HG02642 (cell line): Measurements from ENCODE around the gene RNF187.
"Not testable (repeated sequence)": the region's sequence is repeated elsewhere in the genome, so short reads cannot be mapped to it uniquely, and the experiment has no call there.

Source experiments
- ATAC-seq: cut with Tn5 transposase; IDR thresholded peaks from one replicate; pipeline ENCODE4 v1.9.1; 2021; ENCODE audit warnings: mild to moderate bottlenecking; ENCODE audit not compliant: unreplicated experiment, poor library complexity

The RNF187 gene

DNA sequence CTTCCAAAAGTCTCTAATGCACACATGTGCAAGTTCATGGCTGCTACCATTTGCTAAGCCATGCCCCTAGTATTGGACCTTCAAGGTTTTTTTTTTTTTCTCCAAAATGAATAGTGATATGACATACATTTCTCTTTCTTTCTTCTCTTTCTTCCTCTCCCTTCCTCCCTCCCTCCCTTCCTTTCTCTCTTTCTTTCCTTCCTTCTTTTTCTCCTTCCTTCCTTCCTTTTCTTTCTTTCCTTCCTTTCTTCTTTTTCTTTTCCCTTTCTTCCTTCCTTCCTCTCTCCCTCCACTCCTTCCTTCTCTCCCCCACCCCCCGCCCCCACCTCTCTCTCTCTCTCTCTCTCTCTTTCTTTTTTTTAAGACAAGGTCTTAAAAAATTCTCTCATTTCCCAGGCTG, 3.4 kb upstream of the RNF187 start:
- no peak for ATAC-seq

DNA sequence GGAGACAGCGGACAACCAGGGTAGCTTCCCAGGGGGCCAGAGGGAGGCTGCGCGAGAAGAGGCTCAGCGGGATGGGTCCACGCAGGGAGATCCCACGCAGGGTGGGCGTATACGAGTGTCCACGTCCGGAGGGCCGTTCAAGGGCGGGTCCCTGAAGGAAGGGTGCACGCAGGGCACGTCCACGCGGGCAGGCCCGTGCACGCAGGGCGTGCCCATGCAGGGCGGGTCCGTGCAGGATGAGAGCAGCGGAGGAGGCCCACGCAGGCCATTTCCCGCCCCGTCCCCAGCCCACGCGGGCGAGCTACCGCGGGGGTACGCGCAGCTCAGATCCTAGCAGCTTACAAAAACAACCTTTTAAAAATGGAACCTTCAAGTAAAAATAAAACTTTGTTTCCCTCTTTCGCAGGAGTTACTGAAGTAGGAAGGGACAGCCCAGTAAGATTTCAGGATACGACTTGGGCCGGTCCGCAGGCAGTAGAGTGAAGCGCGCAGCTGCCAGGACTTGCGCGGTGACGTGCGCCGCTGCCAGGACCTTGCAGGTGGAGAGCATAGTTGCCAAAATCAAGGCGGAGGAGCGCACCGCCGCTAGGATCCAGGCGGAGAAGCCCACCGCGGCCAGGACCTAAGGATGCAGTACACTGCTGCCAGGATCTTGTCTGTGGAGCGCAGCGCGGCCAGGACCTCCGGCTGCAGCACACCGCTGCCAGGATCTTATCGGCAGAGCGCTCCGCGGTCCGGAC, 416 bp upstream of the RNF187 start:
- ATAC-seq = peak; percentile 67

DNA sequence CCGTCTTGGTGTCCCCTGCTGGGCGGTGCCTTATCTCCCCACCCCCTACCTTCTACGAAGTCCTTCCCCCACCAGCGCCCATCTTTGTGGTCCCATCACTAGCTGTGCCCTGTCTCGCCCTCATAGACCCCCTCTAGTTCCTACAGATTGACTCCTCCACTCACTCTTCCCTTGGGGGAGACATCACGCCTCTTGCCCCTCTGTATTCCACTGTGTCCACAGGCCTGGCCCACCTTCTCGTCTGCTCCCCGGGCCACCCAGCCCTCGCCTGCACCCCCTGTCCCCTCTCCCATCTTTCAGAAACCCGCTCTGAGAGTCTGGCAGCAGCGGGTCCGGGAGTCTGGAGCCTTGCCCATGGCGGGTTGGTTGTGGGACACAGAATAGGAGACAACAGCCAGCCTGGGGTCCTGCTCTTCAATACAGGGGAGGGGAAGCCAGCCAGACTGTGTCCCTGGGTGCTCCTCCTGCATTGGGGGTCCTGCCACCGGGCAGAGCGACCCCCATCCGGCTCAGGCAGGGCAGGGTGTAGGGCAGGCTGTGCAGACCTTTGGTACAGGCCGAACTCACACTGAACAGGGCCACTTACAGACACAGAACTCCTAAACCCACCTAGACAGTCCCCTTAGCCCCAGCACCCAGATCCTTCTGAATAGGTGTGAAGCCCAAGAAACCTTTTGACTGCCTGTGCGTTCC, 1.1 kb downstream of the RNF187 start:
- ATAC-seq = no peak

DNA sequence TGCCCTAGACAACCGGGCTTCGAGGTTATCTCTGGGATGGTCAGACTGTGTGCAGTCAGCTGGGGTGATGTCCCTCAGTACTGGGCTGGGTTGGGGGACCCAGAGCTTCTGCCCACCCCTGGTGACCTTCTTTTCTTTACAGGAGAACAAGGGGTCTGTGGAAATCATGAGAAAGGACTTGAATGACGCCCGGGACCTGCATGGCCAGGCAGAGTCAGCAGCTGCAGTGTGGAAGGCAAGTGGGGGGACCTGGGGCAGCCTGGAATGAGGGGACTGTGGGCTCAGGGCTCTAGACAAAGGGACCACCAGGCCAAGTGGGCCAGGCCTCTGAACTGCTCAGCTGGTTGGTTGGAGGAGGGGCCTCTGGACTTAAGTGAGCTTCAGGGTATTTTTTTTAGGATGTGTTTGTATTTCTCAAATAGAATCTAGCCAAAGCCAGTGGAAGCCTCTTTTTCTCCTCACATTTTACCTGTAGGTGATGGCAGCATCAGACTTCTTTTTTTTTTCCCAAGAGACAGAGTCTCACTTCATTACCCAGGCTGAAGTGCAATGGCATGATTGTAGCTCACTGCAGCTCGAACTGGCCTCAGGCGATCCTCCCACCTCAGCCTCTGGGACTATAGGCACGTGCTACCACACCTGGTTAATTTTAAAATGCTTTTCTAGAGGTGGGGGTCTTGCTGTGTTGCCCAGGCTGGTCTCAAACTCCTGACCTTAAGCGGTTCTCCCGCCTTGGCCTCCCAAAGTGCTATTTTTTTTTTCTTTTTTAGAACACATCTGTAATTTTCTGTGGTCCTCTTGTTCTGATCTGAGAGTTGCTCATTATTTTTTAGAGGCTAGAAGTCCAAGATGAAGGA, 1.9 kb downstream of the RNF187 start:
- ATAC-seq = no peak

DNA sequence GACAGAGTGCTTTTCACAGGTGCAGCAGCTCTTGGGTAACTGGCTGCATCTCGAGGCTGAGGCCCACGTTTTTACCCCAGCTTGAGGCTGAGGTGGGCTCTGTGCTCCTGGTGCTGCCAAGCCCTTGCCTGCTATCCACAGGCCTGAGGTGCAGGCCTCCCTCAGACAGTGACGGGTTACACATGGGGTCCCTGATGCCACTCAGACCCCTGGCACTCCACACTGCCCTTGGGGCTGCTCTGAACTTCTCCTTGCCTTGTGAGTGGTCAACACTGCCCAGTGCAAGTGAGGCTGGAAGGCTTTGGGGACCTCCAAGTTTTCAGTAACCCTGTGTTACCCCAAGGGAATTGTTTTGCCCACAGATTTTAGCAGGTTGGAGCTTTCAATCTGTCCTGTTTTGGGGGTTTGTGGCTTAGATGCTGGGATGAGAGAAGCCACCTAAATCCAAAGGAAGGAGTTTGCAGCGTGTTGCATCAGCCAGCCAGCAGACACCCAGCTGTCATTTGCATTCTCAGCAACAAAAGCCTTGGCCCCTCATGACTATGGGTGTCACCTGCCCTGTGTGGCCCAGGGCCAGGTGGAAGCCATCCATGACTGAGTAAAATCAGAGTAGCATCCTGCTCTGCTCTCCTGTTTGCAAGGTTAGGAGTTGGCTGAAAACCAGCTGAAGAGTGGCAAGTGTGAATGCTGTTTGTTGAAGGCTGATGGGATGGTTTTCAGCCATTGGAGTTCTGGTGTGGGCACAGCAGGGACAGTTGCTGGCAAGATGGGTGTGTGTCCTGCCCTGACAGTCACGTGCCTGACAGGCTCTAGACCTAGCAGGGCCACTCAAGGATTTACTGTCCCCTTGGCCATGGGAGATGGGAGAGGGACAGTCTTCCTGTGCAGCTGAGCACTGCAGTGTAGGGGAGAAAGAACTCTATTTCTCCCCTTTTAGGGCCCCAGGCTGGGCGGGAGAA, 3.2 kb downstream of the RNF187 start:
- no peak for ATAC-seq

DNA sequence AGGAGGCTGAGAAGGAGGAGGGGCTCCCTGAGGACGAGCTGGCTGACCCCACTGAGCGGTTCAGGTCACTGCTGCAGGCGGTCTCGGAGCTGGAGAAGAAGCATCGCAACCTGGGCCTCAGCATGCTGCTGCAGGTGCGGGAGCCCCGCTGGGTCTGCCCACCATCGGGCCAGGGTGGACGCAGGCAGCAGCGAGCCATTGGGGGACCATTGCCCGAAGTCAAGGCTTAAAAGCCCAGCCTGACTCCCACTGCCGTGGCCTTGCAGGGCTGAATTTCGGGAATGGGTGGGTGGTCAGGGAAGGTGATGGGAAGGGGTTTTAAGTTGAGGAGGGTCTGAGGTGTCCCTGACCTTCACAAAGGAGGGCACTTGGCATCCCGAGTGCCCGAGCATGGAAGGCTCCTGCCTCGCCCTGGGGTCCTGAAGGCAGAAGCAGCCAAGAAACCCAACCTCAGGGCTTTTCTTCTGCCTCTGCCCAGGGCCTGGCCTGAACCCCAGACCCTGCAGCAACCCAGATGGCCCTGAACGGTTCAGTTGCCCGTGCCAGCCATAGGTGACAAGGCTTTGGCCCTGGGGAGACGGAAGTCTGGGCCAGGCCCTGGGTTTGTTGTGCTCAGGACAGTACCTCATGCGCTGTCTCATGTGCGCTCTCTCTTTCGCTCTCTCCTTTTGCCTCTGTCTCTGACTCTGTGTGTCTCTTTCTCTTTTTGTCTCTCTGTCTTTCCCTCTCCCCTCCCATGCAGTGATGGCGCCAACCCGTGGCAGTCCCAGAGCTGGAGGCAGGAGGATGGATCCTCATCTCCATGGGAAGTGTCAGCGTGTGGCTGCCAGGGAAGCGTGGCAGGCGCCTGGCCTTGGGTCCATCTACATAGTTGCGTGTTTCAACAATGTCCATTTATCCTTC, 6.2 kb downstream of the RNF187 start:
- no peak for ATAC-seq

DNA sequence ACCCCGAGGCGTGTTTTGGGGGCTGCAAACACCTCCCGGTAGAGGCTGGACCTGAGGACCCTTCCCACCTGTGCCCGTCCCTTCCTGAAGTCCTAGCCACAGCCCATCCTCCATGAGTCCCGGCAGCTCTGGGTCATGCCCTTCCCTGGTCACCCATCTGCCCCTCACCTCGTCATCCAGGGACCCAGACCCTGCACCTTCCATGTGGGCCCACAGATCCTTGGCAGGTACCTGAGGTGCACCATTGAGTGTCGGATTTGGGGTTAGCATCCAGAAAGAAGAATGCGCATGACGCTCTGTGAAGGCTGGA, 6.8 kb downstream of the RNF187 start:
- ATAC-seq = no peak

DNA sequence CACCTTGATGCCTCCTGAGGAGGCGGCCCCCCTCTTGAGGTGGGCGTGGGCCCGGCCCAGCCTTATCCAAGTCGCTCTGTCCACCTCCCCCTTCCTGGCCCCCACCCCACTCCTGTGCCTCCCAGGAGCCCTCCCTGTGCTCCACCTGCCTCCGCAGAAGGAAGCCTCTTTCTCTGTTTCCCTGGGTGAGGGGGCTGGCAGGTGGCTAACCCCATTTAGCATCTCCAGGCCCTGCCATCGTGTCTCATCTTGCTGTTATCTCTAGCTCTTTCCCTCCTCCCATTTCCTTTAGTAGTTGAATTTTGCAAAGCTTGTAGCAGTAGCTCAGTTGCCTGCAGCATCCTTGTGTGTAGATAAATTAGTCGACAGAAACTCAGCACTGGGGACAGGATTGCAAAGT, 7.2 kb downstream of the RNF187 start:
- ATAC-seq = no peak

DNA sequence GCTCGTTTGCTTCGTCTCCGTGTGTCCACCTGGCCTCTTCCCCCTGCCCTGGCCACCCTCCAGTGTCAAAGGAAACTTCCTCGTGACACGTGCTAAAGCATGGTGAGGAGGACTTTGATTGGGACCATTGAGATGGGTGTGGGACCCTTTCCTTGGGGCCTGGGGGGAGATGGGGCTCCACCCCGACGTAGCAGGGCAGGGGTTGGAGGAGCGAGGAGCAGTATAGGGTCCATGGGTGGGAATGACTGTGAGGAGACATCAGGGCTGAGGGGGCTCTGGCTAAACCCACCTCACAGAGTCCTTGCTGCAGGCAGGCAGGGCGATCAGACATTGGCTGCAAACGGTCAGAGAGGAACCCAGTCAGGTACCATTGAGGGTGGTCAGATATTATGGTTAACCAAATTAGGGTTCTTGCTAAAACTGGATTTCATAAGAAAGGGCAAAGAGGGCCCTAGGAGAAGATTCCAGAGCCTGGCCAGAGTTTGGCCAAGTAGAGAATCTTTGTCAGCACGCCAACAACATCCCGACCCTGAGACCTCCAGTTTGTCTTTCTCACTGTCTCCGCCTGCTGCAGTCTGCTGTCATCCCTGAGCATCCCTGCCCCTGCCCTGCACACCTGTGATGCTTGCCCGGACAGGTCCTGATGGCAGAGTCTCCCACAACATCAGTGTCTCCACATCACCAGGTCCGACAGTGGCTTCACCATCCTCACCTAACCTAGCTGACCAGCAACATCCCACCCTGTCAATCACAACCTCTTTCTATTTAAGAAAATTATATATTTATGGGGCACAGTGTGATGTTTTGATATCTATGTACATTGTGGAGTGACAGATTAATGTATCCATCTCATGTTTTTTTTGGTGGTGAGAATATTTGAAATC, 8.0 kb downstream of the RNF187 start:
- ATAC-seq = no peak

DNA sequence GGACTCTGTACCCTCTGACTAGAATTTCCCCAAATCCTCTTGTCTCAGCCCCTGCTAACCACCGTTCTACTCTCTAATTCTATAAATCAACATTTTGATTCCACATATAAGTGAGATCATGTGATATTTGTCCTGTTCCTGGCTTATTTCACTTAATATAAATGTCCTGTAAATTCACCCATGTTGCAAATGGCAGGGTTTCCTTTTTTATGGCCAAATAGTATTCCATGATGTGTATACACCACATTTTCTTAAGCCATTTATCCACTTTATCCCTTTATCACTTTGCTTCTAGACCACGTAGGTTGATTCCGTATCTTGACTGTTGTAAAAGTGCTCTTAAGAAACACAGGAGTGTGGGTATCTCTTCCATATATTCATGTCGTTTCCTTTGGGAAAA, 8.9 kb downstream of the RNF187 start:
- ATAC-seq = no peak

DNA sequence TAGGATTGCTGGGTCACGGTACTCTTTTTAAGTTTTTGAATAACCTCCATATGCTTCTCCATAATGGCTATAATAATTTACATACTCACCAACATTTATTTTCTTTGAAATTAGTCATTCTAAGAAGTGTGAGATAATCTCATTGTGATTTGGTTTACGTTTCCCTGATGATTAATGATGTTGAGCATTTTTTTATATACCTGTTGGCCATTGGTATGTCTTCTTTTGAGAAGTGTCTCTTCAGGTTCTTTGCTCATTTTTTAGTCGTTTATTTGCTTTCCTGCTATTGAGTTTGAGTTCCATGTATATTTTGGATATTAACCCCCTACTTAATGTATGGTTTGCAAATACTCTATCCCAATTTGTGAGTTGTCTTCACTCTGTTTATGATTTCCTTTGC, 9.3 kb downstream of the RNF187 start:
- ATAC-seq = no peak

DNA sequence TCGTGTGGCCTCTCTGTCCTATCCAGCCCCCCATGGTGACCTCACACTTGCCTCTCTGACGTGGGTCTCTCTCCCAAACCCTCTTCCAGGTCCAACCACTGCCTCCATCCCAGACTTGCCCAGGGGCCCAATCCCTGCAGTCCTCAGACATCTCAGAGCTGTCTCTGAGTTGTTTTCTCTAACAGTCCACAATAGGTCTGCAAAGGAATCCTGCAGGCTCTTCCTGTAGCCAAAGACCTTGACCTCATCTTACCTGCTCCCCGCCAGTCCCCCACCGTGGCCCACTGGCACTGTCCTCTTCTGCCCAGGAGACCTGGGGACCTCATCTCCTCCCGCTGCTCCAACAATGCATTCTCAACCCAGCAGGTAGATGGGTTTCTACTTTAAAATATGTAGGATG, 10.0 kb downstream of the RNF187 start:
- ATAC-seq = no peak

DNA sequence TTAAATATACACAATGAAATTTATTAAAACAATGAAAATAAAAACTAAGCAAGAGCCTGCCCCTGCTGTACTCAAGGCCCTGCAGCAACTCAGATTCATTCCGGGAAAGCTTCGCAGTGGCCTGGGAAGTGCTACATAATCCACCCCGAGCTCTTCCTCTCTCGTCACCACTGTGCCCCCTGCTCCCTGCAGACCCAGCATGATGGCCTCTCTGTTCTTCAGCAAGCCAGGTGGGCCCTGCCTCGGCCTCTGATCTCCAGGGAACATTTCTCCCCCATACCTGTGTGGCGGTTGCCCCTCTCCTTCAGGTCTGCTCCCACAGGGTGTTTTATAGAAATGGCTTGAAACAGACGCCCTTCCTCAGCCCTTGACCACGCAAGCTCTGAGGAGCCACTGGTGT, 10.6 kb downstream of the RNF187 start:
- ATAC-seq = no peak

DNA sequence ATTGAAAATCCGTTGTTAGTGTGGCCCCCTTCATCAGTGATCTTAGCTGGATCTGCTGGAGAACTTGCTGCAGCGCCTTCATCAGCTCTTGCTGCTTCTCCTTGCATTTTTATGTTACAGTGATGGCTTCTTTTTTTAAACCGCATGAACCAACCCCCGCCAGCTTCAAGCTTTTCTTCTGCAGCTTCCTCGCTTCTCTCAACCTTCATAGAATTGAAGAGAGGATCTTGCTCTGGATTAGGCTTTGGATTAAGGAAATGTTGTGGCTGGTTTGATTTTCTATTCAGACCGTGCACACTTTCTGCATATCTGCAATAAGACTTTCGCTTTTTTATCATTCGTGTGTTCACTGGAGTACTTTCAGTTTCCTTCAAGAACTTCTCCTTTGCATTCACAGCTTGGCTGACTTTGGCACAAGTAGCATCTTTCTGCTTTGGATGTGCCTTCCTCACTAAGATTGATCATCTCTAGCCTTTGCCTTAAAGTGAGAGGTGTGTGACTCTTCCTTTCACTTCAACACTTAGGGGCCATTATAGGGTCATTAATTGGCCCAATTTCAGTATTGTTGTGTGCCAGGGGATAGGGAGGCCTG, 13.1 kb downstream of the RNF187 start:
- ATAC-seq = no peak

DNA sequence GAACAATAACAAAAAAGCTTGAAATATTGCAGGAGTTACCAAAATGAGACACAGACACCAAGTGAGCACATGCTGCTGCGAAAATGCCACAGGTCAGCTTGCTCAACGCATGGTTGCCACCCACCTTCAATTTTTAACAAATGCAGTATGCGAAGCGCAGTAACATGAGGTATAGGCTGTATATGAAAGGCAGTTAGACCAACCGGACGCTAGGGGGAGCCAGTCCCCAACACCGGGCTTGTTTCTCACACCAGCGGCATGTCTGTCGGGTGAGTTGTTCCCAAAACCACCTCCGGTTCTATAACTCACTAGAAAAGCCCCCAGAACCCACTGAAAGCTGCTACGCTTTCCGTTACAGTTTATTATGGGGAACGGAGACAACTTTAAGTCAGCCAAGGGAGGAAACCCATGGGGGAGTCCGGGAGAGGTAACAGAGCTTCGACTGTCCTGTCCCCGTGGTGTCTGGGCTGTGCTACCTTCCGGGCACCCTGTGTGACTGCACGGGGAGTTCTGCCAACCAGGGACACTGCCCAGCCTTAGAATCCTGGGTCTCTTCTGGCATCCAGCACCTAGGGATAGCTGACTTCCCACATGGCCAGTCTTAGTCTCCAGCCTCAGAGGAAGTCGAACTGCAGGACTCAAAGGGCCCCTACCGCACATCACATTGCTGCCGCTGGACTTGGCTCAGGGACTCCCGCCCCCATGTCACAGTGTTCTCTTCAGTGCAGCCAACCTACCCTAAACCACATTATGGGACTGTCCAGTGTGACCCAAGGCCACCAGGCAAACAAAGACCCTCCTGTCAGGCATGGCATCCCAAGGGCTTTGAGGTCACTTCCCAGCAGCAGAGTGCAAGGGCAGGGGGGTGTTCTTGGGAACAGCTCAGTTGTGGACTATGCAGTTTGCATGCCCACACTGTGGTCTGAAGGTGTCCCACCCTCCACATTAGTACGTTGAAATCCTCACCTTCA, 14.0 kb downstream of the RNF187 start:
- ATAC-seq = peak; percentile 96

DNA sequence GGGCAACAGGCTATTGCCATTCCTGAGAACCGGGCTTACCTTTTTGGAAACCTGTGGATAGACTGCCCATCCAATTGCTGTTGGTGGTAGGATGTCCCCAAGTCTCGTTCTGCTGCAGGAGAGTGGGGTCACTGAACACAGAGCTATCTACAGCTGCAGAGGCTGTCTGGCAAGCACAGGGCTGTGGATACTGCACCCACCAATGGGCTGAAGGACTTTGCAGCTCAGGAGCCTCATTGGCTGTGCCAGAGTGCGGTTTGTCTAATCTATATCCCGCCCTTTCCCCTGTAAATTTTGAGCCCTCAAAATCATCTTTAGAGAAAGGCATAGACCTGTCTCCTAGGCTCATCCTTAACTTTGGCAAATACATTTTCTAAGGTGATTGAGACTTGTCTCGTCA, 15.3 kb downstream of the RNF187 start:
- no peak for ATAC-seq

DNA sequence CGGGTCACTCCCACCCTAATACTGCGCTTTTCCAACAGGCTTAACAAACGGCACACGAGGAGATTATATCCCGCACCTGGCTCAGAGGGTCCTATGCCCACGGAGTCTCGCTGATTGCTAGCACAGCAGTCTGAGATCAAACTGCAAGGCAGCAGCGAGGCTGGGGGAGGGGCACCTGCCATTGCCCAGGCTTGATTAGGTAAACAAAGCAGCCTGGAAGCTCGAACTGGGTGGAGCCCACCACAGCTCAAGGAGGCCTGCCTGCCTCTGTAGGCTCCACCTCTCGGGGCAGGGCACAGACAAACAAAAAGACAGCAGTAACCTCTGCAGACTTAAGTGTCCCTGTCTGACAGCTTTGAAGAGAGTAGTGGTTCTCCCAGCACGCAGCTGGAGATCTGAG, 18.8 kb downstream of the RNF187 start:
- not testable (repeated sequence) for ATAC-seq
